ENCODE measurements around the gene LY6G6C.

Gene LY6G6C

GRCh38 chr6:31725502-31726350 is 4.2 kb upstream of the LY6G6C start:
- DNase-seq, result no peak
- no peak overlapping the region for H3K4me3 ChIP-seq (ENCODE audit: insufficient read depth in 1 of 2, low read depth in 1 of 2, low read length in 2 of 2)
- H2BK15ac ChIP-seq (ENCODE audit: low read depth, poor library complexity, severe bottlenecking), result no peak overlapping the region
- 95% methylated on average over 9 of the region's 12 CpGs for WGBS
- H3K14ac ChIP-seq (ENCODE audit: low read length in 2 of 2), result no peak overlapping the region
- no peak overlapping the region for H3K18ac ChIP-seq (ENCODE audit: low read depth in 1 of 2, low read length in 2 of 2)
- H3K4me1 ChIP-seq (ENCODE audit: control insufficient read depth, insufficient read depth, low read depth, low read length), result peaks cover 11% of the 10 kb centered on the region
- H2AFZ ChIP-seq (ENCODE audit: low read depth, low read length), result no peak overlapping the region
- H3K27me3 ChIP-seq (ENCODE audit: control insufficient read depth in 1 of 2, insufficient read depth in 1 of 2, low read length in 2 of 2), result peaks cover 0 to 9% of the 10 kb centered on the region in 2 experiments
- no peak overlapping the region for H3K23ac ChIP-seq (ENCODE audit: low read length in 2 of 2)
- H2BK12ac ChIP-seq (ENCODE audit: low read length in 2 of 2), result no peak overlapping the region
- H2BK120ac ChIP-seq (ENCODE audit: low read depth, low read length), result no peak overlapping the region
- H3K4me2 ChIP-seq (ENCODE audit: low read length, poor library complexity, severe bottlenecking), result no peak overlapping the region
- peaks cover 30 to 43% of the 10 kb centered on the region in 2 experiments for H3K36me3 ChIP-seq (ENCODE audit: control insufficient read depth in 1 of 2, insufficient read depth in 2 of 2, low read depth in 1 of 2, low read length in 2 of 2)
- no peak overlapping the region for H4K91ac ChIP-seq (ENCODE audit: low read length)
- H3K79me1 ChIP-seq (replicated peaks; ENCODE audit: low read length, poor library complexity, severe bottlenecking), result peaks cover 19% of the 10 kb centered on the region
- H4K8ac ChIP-seq (ENCODE audit: low read length), result no peak overlapping the region
- H2BK5ac ChIP-seq (ENCODE audit: low read depth, low read length, poor library complexity, severe bottlenecking), result no peak overlapping the region
- H3K9ac ChIP-seq (ENCODE audit: low read length), result no peak overlapping the region
- no peak overlapping the region for H3K4ac ChIP-seq (ENCODE audit: low read depth in 1 of 2, low read length in 2 of 2)
- no peak overlapping the region for H3K27ac ChIP-seq (ENCODE audit: low read length, poor library complexity, severe bottlenecking)
- H2AK5ac ChIP-seq (ENCODE audit: low read length, severe bottlenecking), result no peak overlapping the region
- H3K9me3 ChIP-seq (ENCODE audit: control insufficient read depth, low read length), result no peaks in the 10 kb centered on the region

GRCh38 chr6:31723980-31724691 is 2.6 kb upstream of the LY6G6C start:
- Histone ChIP-seq H2BK120ac (ENCODE audit: low read depth, low read length) (no peak overlapping the region), H3K14ac (ENCODE audit: low read length in 2 of 2) (no peak overlapping the region), H3K4ac (ENCODE audit: low read depth in 1 of 2, low read length in 2 of 2) (no peak overlapping the region), H2AFZ (ENCODE audit: low read depth, low read length) (no peak overlapping the region), H2BK12ac (ENCODE audit: low read length in 2 of 2) (no peak overlapping the region), H3K9me3 (ENCODE audit: control insufficient read depth, low read length) (no peaks in the 10 kb centered on the region), H3K23ac (ENCODE audit: low read length in 2 of 2) (no peak overlapping the region), H3K27ac (ENCODE audit: low read length, poor library complexity, severe bottlenecking) (no peak overlapping the region), H2AK5ac (ENCODE audit: low read length, severe bottlenecking) (no peak overlapping the region), H2BK5ac (ENCODE audit: low read depth, low read length, poor library complexity, severe bottlenecking) (no peak overlapping the region), H3K36me3 (ENCODE audit: control insufficient read depth in 1 of 2, insufficient read depth in 2 of 2, low read depth in 1 of 2, low read length in 2 of 2) (peaks cover 26 to 41% of the 10 kb centered on the region in 2 experiments), H3K79me1 (replicated peaks; ENCODE audit: low read length, poor library complexity, severe bottlenecking) (peaks cover 19% of the 10 kb centered on the region), H3K9ac (ENCODE audit: low read length) (no peak overlapping the region), H3K18ac (ENCODE audit: low read depth in 1 of 2, low read length in 2 of 2) (no peak overlapping the region), H4K91ac (ENCODE audit: low read length) (no peak overlapping the region), H3K4me3 (ENCODE audit: insufficient read depth in 1 of 2, low read depth in 1 of 2, low read length in 2 of 2) (no peak overlapping the region), H3K27me3 (ENCODE audit: control insufficient read depth in 1 of 2, insufficient read depth in 1 of 2, low read length in 2 of 2) (peaks cover 0 to 10% of the 10 kb centered on the region in 2 experiments), H4K8ac (ENCODE audit: low read length) (no peak overlapping the region), H2BK15ac (ENCODE audit: low read depth, poor library complexity, severe bottlenecking) (peak overlapping the region; percentile 63), H3K4me2 (ENCODE audit: low read length, poor library complexity, severe bottlenecking) (no peak overlapping the region), H3K4me1 (ENCODE audit: control insufficient read depth, insufficient read depth, low read depth, low read length) (peaks cover 7% of the 10 kb centered on the region)
- WGBS, result 96% methylated on average over 25 of the region's 25 CpGs
- no peak for DNase-seq

- no peak within 1 kb of the TSS for H3K23ac ChIP-seq (ENCODE audit: low read length in 2 of 2)
- no peaks in the 10 kb centered on the region for H3K9me3 ChIP-seq (ENCODE audit: control insufficient read depth, low read length)
- peaks cover 2% of the 10 kb centered on the region for H3K4me1 ChIP-seq (ENCODE audit: control insufficient read depth, insufficient read depth, low read depth, low read length)
- 90% methylated on average over 40 of the region's 46 CpGs for WGBS
- H4K8ac ChIP-seq (ENCODE audit: low read length), result no peak within 1 kb of the TSS
- H3K36me3 ChIP-seq (ENCODE audit: control insufficient read depth in 1 of 2, insufficient read depth in 2 of 2, low read depth in 1 of 2, low read length in 2 of 2), result peaks cover 26 to 37% of the 10 kb centered on the region in 2 experiments
- no peak within 1 kb of the TSS for H2AK5ac ChIP-seq (ENCODE audit: low read length, severe bottlenecking)
- no peak within 1 kb of the TSS for H3K27ac ChIP-seq (ENCODE audit: low read length, poor library complexity, severe bottlenecking)
- peak within 1 kb of the TSS; percentile 63 for H2BK15ac ChIP-seq (ENCODE audit: low read depth, poor library complexity, severe bottlenecking)
- no peak within 1 kb of the TSS for H3K4me3 ChIP-seq (ENCODE audit: insufficient read depth in 1 of 2, low read depth in 1 of 2, low read length in 2 of 2)
- no peak within 1 kb of the TSS for H3K4me2 ChIP-seq (ENCODE audit: low read length, poor library complexity, severe bottlenecking)
- no peak within 1 kb of the TSS for H2BK120ac ChIP-seq (ENCODE audit: low read depth, low read length)
- no peak within 1 kb of the TSS for H3K9ac ChIP-seq (ENCODE audit: low read length)
- peaks cover 13% of the 10 kb centered on the region for H3K79me1 ChIP-seq (replicated peaks; ENCODE audit: low read length, poor library complexity, severe bottlenecking)
- H2BK12ac ChIP-seq (ENCODE audit: low read length in 2 of 2), result no peak within 1 kb of the TSS
- H3K27me3 ChIP-seq (ENCODE audit: control insufficient read depth in 1 of 2, insufficient read depth in 1 of 2, low read length in 2 of 2), result peaks cover 0 to 10% of the 10 kb centered on the region in 2 experiments
- no peak within 1 kb of the TSS for H4K91ac ChIP-seq (ENCODE audit: low read length)
- no peak within 1 kb of the TSS for H2BK5ac ChIP-seq (ENCODE audit: low read depth, low read length, poor library complexity, severe bottlenecking)
- H2AFZ ChIP-seq (ENCODE audit: low read depth, low read length), result no peak within 1 kb of the TSS
- H3K18ac ChIP-seq (ENCODE audit: low read depth in 1 of 2, low read length in 2 of 2), result no peak within 1 kb of the TSS
- H3K14ac ChIP-seq (ENCODE audit: low read length in 2 of 2), result no peak within 1 kb of the TSS
- H3K4ac ChIP-seq (ENCODE audit: low read depth in 1 of 2, low read length in 2 of 2), result no peak within 1 kb of the TSS
- DNase-seq, result no peak
Observed at GRCh38 chr6:31723245-31723979, 1.9 kb upstream of the LY6G6C start, which contains the start of gene MPIG6B. MPIG6B (plus strand) TSS chr6:31723373; CDS start chr6:31723384, 11 bp downstream.
